Erythroblast (primary cell): Measurements from ENCODE around the gene DPP4.
"Not testable (repeated sequence)": the region's sequence is repeated elsewhere in the genome, so short reads cannot be mapped to it uniquely, and the experiment has no call there.

Source experiments
- DNase-seq, 2 experiments: peaks; one replicate each; lab custom pipeline; 2025; lab: John Stamatoyannopoulos, UW
- GATA1 ChIP-seq: IDR thresholded peaks from 2 replicates; pipeline ENCODE4 v1.6.1; 2011; ENCODE audit warnings: low read depth, mild to moderate bottlenecking, control low read depth, low read length, moderate library complexity
- POLR2A ChIP-seq: IDR thresholded peaks from 2 replicates; pipeline ENCODE4 v1.6.1; 2011; ENCODE audit warnings: mild to moderate bottlenecking, low read length

DPP4 gene

DNA sequence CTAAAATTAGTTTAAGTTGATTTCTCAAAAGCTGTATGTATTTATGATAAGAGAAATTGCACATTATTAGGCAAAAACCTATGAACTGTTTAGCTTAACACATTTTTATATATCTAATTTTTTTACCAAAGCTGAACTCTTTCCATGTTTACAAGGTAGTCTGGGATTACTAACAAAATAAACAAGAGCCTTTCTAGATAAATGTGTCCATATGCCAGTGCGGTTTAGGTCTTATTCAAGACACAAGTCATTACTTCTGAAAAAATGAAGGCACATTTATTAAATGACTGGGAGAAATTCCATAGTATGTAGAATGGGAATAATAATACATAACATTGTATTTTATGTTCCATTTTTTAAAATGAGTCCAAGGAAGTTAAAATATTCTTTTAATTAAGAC lies 82.0 kb downstream of the DPP4 start:
- no peak for TF ChIP-seq GATA1
- TF ChIP-seq POLR2A: no peak
- no peak for DNase-seq

DNA sequence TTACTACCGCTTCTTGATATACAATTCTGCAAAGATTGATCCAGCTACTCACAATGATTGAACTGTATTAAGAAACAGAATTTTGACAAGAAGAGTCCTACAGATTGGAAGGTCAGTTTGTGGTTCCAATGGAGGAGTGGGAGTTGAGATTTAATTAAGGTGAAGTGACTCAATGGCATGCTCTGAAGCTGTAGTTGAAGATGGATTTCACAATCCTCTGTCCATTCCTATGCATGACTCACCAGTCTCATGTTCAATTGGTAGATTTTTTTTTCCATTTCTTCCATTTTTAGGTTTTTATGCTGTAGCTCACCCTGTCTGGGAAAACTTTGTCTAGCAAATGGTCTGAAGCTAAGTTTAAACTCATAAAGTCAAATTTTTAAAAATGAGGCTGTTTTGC lies 83.3 kb downstream of the DPP4 start:
- no peak for DNase-seq
- TF ChIP-seq GATA1: no peak
- no peak for TF ChIP-seq POLR2A

GRCh38 chr2:161990036-161990435 lies 84.0 kb downstream of the DPP4 start:
- no peak for TF ChIP-seq POLR2A
- TF ChIP-seq GATA1: no peak

GRCh38 chr2:161988589-161988988 lies 85.4 kb downstream of the DPP4 start:
- TF ChIP-seq POLR2A: no peak
- no peak for TF ChIP-seq GATA1
- DNase-seq: no peak

More at GRCh38 chr2:161990036-161990435, 84.0 kb downstream of the DPP4 start:
- no peak for DNase-seq

DNA sequence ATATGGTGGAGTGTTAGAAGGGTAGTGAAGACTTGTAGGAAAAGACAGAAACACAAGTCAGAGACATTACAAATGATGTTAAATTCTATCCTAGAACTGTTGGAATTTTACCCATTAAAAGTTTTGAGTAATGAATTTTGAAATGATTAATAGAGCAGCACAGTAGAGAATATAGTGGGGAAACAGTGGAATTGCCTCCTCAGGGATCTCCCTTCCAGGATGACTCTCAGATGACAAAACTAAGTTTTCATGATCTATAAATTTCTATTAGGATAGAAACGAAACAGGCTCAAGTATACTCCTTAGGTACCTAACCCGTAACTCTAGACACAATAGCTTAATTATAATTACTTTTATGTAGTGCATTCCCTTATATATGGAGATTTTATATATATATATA lies 86.7 kb downstream of the DPP4 start:
- DNase-seq: no peak
- TF ChIP-seq GATA1 (no peak), POLR2A (no peak)

DNA sequence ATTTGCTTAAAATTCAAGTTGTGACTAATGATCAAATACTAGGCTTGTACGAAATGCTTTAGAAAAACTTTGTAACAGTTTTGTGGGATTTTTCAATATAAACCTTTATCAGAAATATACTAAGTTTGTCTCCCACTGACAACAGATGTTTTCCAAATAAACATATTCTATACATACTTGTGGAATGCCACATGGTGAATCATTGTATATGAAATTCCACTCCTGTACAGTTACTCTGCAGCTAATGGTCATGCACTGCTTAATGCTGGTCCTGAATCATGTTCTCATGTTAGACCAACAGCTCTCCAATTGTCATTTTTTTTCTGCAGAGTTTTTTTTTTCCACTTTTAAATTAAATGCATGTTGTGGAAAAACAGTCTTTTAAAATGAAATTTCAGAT lies 90.1 kb downstream of the DPP4 start:
- TF ChIP-seq GATA1: no peak
- no peak for TF ChIP-seq POLR2A
- DNase-seq: no peak

DNA sequence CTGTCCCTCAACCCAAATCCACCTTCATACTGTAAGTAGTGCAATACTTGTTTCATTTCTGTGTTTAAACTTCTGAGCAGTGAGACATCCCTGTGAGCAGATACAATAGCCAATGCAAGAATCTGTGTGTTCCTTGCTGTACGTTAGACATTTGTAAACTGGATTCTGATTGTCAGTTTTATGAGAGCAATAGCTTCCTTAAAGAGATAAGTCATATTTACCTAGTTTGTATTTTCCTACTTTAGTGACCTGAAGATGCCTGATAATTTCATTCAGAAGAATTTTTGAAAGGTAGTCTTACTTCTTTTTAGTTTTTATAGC lies 90.7 kb downstream of the DPP4 start:
- TF ChIP-seq GATA1 (no peak), POLR2A (no peak)
- no peak for DNase-seq

DNA sequence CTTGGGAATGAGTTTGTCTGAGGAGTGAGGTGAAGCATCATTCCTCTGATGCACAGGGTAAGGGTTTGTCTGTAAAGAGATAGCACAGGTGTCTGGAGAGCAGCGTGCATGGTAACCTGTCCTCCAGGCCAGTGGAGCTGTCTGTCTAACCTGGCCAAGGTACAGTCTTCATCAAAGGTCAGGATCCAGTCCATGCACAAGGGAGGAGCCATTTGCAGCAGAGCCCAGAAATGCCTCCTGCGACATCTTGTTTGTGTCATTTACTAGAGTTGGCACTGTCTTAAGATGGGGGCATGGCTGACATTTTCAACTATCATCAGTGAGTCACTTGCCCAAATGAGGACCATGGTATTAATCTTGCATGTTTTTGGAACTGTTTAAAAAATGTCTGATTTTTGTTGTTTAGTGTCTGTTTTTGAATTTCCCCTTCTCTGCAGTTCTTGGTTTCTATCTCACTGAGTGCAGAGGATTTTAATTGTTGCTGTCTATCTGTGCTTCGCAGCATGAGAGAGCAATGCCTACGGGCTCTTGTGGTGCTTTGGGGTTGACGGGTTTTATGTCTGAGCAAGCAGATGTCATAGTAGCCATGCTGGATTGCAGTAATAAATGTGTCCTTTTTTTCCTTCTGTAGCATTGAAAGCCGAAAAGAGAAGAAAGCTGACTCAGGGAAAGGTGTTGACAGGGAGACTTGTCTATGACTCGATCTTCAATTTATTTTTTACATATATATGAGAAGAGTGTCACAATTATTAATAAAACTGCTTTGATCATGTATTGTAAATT lies 91.3 kb downstream of the DPP4 start:
- TF ChIP-seq POLR2A (no peak), GATA1 (no peak)
- peak in 1 of 2 experiments; percentile 1 for DNase-seq

DNA sequence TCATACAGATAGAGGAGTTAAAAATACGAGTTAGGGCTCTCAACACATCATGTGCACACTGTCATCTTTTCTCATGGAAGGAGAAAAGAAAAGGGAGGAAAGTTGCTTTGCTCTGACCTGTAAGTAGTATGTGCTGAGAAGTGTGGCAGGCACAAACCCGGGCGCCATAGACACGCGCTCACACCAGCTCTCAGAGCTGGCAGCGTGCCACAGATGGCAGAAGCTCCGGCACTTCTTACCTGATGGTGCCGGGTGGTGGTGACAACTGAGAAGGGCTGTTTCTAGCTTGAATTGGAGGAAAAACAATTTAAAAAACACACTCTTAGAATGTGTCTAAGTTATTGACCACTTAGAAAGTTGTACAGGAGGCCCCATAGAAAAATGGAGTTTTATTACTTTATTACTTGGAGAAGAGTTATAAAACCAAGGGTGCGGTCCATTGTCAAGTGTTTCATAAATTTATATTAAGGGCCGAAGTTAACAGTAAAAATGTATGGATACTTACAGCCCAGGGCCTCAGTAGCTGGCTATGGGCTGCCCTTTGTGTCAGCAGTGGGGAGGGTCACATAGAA lies 92.2 kb downstream of the DPP4 start:
- no peak for TF ChIP-seq GATA1
- no peak for TF ChIP-seq POLR2A
- DNase-seq: no peak

DNA sequence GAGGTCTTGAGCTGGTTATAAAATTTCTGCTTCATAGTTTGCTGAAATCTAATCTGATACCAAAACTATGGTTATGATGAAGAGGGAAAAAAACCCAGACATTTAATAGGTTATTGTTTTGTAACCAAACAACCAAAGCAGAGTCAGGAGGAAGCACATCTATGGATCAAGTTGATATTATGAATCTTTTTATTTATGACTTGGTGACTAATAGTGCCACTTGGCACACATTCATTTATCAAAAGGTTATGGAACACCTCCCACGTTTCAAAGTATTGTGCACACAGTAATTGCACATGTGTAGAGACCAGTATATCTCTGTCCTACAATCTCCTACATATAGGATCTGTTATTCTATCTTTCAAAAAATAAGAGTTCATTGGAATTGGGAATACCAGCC lies 93.0 kb downstream of the DPP4 start:
- DNase-seq: no peak
- TF ChIP-seq POLR2A (no peak), GATA1 (no peak)

DNA sequence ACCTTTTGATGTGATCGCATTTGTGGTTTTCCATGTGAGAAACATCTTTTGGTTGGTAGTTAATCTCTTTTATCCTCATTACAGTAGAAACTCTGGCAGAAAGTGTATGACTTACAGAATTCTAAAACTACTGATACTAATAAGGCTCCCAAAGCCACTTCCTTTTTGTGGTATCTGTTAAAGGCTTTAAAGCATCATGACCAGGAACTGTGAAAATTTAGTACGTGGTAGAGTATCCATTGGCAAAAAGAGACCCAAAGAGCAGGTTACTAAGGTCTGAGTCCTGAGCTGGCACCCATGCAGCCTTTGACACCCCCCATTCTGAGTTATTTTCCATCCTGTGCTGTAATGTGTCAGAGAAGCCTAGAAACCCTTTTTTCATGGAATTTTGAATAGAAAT lies 94.5 kb downstream of the DPP4 start:
- TF ChIP-seq POLR2A (no peak), GATA1 (no peak)
- DNase-seq: no peak

- not testable (repeated sequence) for DNase-seq
Measured at GRCh38 chr2:161977926-161978325, 96.1 kb downstream of the DPP4 start.

GRCh38 chr2:161976917-161977316 lies 97.1 kb downstream of the DPP4 start:
- TF ChIP-seq POLR2A (no peak), GATA1 (no peak)

GRCh38 chr2:161976295-161976694 lies 97.7 kb downstream of the DPP4 start:
- TF ChIP-seq POLR2A (no peak), GATA1 (no peak)
- no peak for DNase-seq

More at GRCh38 chr2:161976917-161977316, 97.1 kb downstream of the DPP4 start:
- no peak for DNase-seq

DNA sequence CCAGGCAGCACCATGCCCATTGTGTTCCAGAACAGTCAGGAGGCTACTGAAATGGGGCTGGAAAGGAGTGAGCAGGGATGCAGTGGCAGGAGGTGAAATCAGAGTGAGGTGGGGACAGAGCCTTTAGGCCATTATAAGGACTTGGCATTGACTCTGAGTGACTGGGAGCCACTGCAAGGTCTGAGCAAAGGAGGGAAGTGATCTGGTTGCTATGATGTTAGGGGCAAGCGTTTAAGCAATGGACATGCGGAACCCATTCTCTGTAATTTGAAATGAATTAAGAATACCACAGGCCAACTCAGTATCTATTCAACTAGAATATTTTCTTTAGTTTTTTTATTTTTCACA lies 98.2 kb downstream of the DPP4 start:
- no peak for TF ChIP-seq GATA1
- TF ChIP-seq POLR2A: no peak
- DNase-seq: no peak
